SK-MEL-5 (cell line): ENCODE data around the gene SEC23A. TPM values are rescaled to one million over a fixed set of nuclear protein-coding genes. Genes with fewer than 3 reads are reported as not detected.
"Not testable (repeated sequence)": the region's sequence is repeated elsewhere in the genome, so short reads cannot be mapped to it uniquely, and the experiment has no call there.

Experiments
- DNase-seq: peaks from one replicate; pipeline ENCODE4 v3.0.0-alpha.2; 2016; ENCODE audit warnings: low read depth, low spot score
- in situ Hi-C: cut with HindIII; loops from 2 replicates; pipeline ENCODE4 v1.10.0; 2016; ENCODE audit warnings: low sequenced_read_pairs, high pct_unique_total_duplicates, low pct_unique_long_range_greater_than_20kb
- total RNA-seq: library from RNA; depleted of rRNA; stranded (reverse); fragments of >200 nt; shearing (Covaris generic); gene quantifications from 2 replicates; pipeline ENCODE4 v1.2.3, GENCODE V29; 2014

Gene SEC23A
- total RNA-seq, 1 experiment from 2014 or later: 93.1 TPM

DNA sequence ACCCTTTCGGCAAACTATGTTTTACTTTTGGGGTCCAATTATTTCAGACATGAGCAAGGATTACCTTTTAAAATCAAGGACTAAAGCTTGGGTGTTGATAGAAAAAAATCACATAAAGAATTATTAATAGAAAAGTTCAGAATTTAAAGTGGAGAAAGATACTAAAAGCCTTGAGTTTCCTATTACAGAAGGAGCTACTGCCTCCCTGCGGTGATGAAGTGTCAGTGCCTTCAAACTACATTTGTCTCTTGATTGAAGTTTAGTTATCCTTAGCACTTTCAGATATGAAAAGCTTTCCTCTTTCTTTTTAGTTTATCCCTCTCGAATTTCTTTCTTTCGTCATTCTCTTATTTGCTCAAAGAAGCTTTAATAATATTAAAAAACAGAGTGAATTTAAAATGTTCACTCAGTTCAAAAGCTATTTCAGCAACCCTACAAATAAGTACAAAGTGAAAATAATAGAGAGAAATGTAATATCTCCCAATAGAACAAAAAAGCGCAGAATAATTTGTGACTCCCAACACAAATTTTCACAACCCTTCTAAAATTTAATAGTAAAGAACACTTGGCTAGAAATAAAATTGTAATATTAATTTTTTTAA is 87.6 kb downstream of the SEC23A start:
- DNase-seq: peak; percentile 64
- in situ Hi-C loops: no loop called here

DNA sequence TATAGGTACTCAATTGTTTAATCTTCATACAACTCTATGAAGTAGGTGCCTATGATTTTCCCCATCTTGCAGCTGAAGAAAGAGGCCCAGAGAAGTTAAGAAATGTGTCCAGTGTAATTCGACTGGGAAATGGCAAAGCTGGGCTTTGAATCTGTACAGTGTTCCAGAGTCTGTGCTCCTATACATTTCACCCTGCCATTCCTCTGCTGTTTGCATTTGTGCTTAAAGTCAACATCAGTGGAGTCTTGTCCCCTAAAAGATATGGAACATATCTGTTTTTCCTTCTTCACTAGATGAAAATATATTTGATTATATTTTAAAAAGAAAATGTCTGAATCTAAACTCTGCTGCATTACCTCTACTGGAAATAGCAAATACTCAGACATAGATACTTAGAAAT is 88.6 kb downstream of the SEC23A start:
- in situ Hi-C loops: no loop called here
- DNase-seq: no peak

DNA sequence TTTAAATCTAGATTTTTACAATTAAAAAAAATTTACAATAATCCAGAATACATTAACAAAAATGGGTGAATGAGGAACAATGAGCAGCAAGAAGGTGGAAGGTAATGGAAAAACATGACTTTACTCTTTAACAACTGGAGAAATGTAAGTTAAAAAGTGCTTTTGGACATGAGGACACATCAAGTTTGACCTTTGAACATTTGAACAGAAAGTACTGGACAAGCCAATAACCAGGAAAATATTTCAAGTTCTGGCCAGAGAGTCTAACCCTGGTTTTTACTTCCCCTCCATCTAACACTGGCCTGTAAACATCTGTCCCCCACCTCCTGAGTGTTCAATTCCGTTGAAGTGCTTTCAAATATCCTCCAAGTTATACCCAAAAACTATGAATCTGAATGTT is 94.1 kb downstream of the SEC23A start:
- in situ Hi-C loops, DNase-seq: not testable (repeated sequence)

DNA sequence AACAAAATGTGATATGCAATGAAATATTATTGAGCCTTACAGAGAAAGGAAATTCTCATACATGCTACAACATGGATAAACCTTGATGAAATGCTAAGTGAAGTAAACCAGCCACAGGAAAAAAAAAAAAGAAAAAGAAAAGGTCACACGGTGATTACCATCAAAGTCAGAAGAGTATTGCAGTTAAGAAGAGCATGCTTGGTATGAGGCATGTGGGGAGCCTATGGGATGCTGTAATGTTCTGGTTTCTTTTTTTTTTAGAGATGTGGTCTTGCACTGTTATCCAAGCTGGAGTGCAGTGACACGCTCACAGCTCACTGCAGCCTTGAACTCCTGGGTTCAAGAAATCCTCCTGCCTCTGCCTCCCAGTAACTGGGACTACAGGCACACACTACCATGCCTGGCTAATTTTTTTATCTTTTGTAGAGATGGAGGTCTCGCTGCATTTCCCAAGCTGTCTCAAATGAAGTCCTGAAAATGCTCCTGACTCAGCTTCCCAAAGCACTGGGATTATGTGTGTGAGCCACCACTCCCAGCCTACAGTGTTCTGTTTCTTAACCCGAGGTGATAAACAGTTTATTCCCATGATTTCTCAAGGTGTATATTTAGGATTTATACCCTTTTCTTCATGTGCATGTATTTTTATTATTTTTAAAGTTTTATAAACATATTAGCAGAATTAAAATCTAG is 96.2 kb downstream of the SEC23A start:
- in situ Hi-C loops: no loop called here
- DNase-seq: no peak

DNA sequence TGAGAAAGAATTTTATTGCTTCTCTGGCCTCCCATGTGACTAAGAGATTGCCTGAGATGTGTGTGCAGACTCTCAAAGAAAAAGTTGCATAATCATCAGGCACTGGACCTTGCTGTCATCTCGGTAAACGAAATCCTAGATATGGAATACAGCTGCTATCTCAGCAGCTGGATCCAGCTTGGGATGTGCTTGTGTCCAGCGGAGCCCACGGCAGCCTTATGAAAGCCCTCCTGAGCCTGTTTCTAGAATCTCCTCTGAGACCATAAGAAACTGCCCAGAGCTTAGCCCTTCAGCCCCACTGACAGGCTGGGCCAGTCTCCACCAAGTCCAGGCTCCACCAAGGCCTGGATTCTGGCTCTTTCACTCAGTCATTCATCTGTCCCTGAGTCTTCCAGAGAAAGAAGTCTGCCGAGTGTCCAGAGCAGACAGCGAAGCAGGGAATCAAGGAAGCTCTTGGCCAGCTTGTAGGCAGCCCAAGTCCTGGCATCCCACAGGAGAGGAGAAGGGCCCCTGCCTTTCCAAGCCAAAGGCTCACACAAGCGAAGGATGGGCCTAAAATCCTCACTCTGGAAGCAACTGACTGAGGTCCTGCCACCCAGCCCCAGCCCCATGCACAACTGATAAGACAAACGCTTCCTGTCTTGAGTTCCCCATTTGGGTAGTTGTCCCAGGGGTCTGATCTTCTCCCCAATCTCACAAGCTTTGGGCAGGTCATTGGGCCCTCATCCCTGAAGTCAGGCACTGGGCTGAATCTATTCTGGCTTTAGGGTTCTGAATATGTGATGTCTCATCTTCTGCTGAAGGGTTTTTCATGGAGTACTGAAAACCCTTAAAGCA is 97.8 kb downstream of the SEC23A start:
- in situ Hi-C loops: no loop called here

DNA sequence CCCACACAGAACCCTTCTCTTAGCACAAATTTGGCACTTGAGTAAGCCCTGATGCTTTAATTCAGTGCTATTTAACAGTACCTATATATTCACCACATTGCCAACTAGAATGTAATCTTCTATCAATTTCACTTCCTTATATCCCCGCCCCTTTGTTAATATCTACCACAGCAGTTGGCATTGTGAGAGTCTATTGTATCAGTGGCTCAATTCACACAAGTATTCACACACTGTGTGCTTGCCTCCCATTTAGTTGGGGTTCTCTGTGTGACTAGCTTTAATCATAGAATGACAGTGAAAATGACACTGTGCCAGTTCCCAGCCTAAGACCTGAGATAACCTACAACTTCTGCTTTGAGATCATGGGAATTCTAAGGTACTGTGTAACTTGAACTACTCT is 103.1 kb downstream of the SEC23A start:
- DNase-seq: no peak
- in situ Hi-C loops: no loop called here

More for the DNA sequence above, 97.8 kb downstream of the SEC23A start:
- DNase-seq: no peak

DNA sequence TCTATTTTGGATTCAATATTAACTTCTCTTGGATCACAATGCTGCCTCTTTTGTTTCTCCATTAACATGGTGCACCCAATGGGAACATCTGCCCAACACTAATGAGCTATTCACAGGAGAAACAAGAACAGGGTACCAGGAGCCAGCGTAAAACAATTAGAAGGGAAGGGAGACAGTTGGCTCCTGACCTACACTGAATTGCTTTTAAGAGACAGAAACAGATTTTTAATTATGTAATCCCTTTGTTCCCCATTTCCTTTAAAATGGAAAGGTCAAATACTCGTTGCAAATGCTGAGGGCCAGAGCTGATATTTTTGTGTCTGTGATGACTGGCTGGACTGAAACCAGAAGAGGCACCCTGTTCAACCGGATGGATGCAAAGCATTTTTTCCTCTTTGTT is 108.3 kb downstream of the SEC23A start:
- in situ Hi-C loops: no loop called here

DNA sequence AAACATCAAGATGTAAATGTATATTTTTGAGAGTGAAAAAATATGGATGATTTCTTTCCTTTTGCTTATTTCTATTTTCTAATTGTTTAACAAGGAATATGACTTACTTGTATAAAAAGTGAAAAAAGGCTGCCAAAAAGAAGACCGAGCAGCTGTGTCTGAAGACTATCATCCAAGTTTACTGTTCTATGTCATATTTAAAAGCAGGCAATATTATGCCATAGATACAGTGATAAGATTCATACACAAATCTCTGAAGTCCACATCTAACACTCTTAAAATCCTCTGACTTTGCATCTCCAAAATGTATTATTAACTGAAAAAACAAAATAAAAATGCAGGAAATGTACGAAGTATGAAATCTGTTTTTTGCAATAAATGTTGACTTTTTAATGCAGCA is 109.1 kb downstream of the SEC23A start:
- in situ Hi-C loops: no loop called here
- no peak for DNase-seq

More for the DNA sequence above, 108.3 kb downstream of the SEC23A start:
- no peak for DNase-seq

DNA sequence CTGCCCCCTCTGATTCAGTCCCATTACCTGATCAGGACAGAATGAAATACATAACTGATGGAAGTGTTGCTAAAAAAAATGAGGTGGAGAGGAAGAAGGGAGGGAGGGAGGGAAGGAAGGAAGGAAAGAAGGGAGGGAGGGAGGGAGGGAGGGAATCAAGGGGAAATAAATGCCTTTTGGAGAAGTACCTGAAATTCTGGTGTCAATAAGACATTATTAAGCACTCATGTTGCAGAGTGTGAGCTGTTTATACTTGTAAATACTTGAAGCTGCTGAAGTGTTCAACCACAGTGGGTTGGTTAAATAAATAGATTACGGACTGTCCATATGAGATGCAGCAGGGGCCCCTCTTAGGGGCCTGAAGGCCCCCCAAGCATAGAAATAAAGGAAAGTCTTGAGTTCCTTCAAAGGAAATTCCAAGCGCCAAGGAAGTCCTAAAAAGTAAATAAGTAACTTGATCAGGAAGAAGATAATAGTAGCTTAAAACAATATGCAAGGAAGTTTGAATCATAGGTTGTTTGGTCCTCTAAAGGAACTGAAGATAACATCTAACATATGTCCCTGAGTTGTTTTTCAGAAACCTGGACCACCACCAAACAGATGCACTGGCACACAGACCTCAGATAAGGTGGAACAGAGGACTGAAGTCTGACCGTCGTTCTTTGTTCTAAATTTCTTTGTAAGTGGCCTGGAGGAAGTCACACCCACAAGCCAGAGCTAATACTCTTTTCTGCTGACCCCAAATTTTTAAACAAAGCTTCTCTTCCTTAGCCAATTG is 110.8 kb downstream of the SEC23A start:
- in situ Hi-C loops: no loop called here

DNA sequence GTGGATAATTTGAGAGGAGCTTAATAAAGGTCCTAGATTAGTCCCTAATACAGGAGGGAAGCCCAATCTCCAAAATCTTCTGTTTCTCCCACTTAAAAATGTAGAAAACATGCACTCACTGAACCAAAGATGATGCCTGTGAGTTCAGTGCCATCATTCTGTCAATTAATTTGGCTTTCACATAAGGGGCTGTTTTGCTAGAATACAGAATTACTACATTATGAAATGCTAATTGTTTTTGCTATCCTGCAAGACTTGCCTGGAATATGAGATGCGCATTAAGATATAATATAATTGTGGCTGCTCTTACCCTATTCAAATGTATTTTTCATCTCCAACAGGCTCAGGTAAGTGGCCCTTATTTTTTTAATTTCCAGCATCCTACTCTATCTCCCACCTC is 111.7 kb downstream of the SEC23A start:
- in situ Hi-C loops: no loop called here

More for the DNA sequence above, 110.8 kb downstream of the SEC23A start:
- no peak for DNase-seq

DNA sequence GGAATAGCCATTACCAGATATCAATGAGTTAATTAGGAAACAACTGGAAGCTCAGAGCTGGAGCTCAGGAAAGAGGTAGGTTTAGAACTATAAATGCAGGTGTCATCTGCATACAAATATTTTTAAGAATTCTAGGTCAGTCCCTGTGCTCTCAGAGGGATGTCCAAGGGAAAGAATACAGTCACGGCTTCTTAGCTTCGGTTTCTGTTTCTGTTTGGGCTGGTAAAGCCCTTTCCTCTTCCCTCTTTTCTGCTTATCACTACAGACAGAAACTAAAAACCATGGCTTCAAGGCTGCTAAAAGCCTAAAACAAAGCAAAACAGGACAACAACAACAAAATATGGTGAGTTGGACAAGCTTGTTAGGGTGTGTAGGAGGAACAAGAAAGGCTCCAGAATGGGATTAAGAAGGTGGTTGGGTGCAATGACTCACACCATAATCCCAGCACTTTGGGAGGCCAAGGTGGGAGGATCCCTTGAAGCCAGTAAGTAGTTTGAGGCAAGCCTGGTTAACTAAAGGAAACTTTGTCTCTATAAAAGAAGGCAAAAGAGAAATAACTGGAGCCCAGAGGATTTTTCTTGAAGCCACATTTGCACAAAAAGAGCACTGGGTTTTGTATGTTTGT is 113.0 kb downstream of the SEC23A start:
- in situ Hi-C loops: no loop called here

More for the DNA sequence above, 111.7 kb downstream of the SEC23A start:
- DNase-seq: no peak

DNA sequence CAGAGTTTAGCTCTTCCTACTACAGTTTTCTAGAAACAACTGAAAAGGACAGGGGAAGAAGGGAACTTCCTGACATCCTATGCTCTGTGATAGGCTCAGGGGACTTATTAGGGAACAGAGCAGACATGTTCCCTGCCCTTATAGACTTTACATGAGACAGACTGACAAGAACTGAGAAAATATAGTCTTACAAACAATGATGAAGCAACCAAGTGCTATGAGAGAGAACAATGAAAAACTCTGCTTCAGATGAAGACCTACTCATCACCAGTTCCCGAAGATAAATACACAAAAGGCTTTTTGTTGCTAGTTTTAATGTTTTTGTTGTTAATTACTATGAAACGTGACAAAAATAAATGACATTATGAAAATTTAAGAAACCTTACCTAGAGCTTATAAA is 115.3 kb downstream of the SEC23A start:
- DNase-seq: no peak
- in situ Hi-C loops: no loop called here

More for the DNA sequence above, 113.0 kb downstream of the SEC23A start:
- no peak for DNase-seq

DNA sequence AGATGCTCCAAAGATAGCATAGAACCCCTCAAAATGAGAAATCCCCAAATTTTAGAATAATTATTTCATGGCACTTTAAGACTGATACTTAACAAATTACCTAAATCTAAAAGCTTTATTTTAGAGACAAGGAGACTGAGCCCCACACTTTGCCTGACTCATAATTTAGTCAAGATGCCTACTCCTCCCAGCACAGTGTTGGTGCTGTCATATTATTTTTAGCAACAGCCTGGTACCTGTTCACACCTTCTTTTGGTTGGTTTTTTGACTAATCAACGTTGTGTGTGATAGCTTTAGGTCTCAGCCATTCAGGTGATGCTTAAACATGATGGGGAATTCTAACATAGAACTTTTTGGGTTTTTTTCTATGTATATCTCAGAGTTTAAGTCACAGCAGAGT is 120.2 kb downstream of the SEC23A start:
- no peak for DNase-seq
- in situ Hi-C loops: no loop called here

DNA sequence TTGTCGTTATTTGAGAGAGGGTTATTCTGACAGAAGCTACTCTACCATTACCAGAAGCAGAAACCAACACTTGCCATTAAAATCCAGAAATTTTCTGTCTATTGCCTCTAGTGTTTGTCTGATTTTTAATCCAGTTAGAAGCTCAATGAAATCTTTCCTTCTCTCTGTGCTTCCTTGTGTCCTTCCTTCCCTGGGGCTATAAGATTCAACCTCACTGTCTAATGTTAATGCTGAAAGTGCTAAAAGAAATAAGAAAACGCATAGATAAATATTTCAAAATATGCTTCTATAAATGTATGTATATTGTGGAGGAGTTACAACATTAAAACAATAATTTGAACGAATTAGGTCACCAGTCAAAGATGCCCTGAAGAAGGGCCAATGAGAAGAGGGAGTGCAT is 120.8 kb downstream of the SEC23A start:
- in situ Hi-C loops: no loop called here
- no peak for DNase-seq
